Pancreas (tissue), 10 donors: Measurements from ENCODE around the gene MRPL54. TPM values are rescaled to one million over a fixed set of nuclear protein-coding genes. Genes with fewer than 3 reads are reported as not detected.
"Not testable (repeated sequence)": the region's sequence is repeated elsewhere in the genome, so short reads cannot be mapped to it uniquely, and the experiment has no call there.

Experiments
- ATAC-seq, 4 donors: fragments of 200-7000 bp; cut with Tn5 transposase; one replicate each; pipeline versions ENCODE4 v1.8.0 to v1.9.1; 2020; ENCODE audit warnings: mild to moderate bottlenecking in 4 of 4, moderate library complexity in 4 of 4
- DNase-seq, 6 donors: peaks; one replicate each; pipeline ENCODE4 v3.0.0-alpha.2; 2020
- FAIRE-seq: peaks from 2 replicates; lab custom pipeline; 2012; peaks lifted over from hg19 to GRCh38; lab: Jason Lieb, UNC
- H3K27ac ChIP-seq, 4 donors: fragments of 200-600 bp; sonication (generic); 1 replicate in 3 of 4; 2 replicates in 1 of 4; pipeline versions ENCODE4 v1.5.0 to v1.8.0; 2020
- H3K27me3 ChIP-seq, 4 donors: fragments of 200-600 bp; one replicate each; pipeline ENCODE4 v1.8.0; 2021
- H3K36me3 ChIP-seq, 3 donors: fragments of 200-600 bp; sonication (generic) in 1 of 3; one replicate each; pipeline versions ENCODE4 v1.5.0 to v1.8.0; 2020 to 2021
- H3K4me1 ChIP-seq, 3 donors: fragments of 200-600 bp; one replicate each; pipeline ENCODE4 v1.8.0; 2021
- H3K4me3 ChIP-seq, 4 donors: fragments of 200-600 bp; sonication (generic) in 2 of 4; one replicate each; pipeline versions ENCODE4 v1.5.0 to v1.8.0; 2020 to 2021
- H3K9me3 ChIP-seq, 4 donors: fragments of 200-600 bp; one replicate each; pipeline ENCODE4 v1.8.0; 2021
- WGBS, 2 donors: extraction: QIAGEN DNeasy Blood & Tissue Kit; methylation state at CpG; one replicate each; pipeline ENCODE4 v1.1.7; 2013; 5-methylcytosine and 5-hydroxymethylcytosine counted together
- intact Hi-C, 3 donors: fragments of 100-400 bp; cut with DNase I; formaldehyde crosslinking; loops; one replicate each; pipeline versions ENCODE4 v1.11.1 to v1.14.2; 2022
- polyA plus RNA-seq, 2 donors: library from polyadenylated mRNA; stranded (reverse); fragments of 200-250 nt; gene quantifications; one replicate each; pipeline ENCODE4 v1.2.3, GENCODE V29; 2013
- total RNA-seq, 6 donors: library from RNA; stranded (reverse); fragmentation: NEBNext Ultra II Directional in 4 of 6; extraction: Animal tissue kit (Norgen Biotek cat#: 25700) in 4 of 6; gene quantifications; one replicate each; pipeline versions ENCODE4 v1.2.1 to v1.2.4, GENCODE V29; 2021 to 2023
- TF ChIP-seq, protein P1 (sequence below), 4 donors: fragments of 200-600 bp; sonication (generic) in 3 of 4; IDR thresholded peaks; one replicate each; pipeline versions ENCODE4 v1.5.0 to v1.8.0; 2021; ENCODE audit warnings: antibody characterized with exemption in 4 of 4
- donor health status: healthy with polysubstance abuse.
- donor health status: DM: no; HTN: no; CAD: no; lungs with moderate emphysema.
- donor health status: DM: no; HTN: no; CAD: no.
- donor health status: control.
- donor health status: control.
- donor health status: Bipolar disorder and iron deficiency.
- donor health status: DM: yes; HTN: yes; CAD: no.
- donor health status: DM: no; HTN: no; CAD: no.
- donor health status: DM: no; HTN: no; CAD: no.
- donor health status: DM: yes; HTN: yes; CAD: no.

MRPL54 gene
- total and polyA plus RNA-seq, 8 donors, result 30.0 to 104 (median 38.3) TPM

DNA sequence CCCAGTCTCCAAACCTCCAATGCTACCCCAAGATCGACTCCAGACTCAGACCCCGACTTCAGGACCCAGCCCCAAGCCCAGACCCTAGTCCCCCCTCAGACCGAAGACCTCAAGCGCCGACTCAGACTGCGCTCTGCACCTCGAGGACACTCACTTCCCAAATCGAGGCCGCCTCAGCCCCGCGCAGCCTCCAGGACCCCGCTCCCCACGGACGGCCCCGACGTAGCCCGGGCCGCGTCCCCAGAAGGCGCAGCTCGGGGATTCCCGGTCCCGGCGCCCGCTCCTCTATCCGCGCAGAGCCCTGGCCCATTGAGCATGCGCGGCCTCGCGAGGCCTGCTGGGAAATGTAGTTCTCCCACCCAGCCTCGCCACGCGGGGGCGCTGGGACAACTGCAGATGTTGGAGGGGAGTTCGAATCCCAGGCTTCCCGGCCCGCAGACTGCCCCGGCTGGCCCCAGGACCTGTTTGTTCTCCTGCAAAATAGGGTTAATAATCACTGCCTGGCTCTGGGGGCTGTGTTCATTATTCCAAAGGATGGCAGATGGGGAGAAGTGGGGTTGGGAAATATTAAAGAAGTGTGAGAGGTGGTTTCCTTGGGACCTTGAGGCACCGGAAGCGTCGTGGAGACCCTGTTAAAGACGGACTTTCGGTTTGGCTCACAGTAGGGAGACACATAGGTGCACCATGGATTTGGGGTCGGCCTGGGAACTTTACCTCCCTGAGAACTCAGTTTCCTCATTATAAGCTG lies 926 bp upstream of the MRPL54 start, which contains the start of gene APBA3:
TSS of gene APBA3 (minus strand) at position 311 of the 748 bp plus-strand sequence. CDS start 1,428 bp downstream, outside the sequence.
- FAIRE-seq (no peak), ATAC-seq (peak; percentile 51 to 76 (median 72)), DNase-seq (peak; percentile 84 to 99 (median 95))
- intact Hi-C loops, result no loop called here
- TF ChIP-seq, protein P1, sequence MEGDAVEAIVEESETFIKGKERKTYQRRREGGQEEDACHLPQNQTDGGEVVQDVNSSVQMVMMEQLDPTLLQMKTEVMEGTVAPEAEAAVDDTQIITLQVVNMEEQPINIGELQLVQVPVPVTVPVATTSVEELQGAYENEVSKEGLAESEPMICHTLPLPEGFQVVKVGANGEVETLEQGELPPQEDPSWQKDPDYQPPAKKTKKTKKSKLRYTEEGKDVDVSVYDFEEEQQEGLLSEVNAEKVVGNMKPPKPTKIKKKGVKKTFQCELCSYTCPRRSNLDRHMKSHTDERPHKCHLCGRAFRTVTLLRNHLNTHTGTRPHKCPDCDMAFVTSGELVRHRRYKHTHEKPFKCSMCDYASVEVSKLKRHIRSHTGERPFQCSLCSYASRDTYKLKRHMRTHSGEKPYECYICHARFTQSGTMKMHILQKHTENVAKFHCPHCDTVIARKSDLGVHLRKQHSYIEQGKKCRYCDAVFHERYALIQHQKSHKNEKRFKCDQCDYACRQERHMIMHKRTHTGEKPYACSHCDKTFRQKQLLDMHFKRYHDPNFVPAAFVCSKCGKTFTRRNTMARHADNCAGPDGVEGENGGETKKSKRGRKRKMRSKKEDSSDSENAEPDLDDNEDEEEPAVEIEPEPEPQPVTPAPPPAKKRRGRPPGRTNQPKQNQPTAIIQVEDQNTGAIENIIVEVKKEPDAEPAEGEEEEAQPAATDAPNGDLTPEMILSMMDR (IDR thresholded peaks at IDR 0.05), result peak; percentile 26 to 50 (median 38)
- Histone ChIP-seq H3K36me3 (peaks cover 0 to 13% (median 4%) of the 10 kb centered on the region in 3 donors), H3K27me3 (no peaks in the 10 kb centered on the region), H3K4me3 (peak within 1 kb of the TSS; percentile 61 to 87 (median 84)), H3K9me3 (no peaks in the 10 kb centered on the region), H3K27ac (peak within 1 kb of the TSS; percentile 99 to 100 (median 100)), H3K4me1 (peaks cover 3 to 24% (median 15%) of the 10 kb centered on the region in 3 donors)
- 2 to 3% methylated on average over 45 of the region's 45 CpGs for WGBS, 2 donors

DNA sequence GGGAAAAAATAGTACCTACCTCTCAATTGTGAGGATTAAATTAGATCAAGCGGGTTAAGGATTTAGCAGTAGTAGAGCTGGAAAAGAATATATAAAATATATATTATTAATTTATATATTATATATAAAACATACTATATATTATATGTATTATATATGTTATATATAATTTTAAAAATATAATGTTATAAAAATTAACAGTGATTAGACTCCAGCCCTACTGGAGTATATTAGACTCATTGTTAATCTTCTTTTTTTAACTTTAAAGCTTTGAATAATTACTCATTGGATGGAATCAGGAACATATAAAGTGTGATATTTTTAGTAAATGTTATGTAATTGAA lies 380 bp upstream of the MRPL54 start:
- Histone ChIP-seq H3K9me3 (no peaks in the 10 kb centered on the region), H3K27me3 (no peaks in the 10 kb centered on the region), H3K4me3 (peak overlapping the region in 1 of 4 donors; percentile 60), H3K4me1 (peaks cover 3 to 24% (median 15%) of the 10 kb centered on the region in 3 donors), H3K36me3 (peaks cover 0 to 18% (median 4%) of the 10 kb centered on the region in 3 donors), H3K27ac (peak overlapping the region in 3 of 4 donors; percentile 99 to 100 (median 100))
- WGBS, 2 donors, result 59 to 72% methylated on average over 1 of the region's 1 CpG
- ATAC-seq (no peak), DNase-seq (no peak), FAIRE-seq (peak; percentile 93)
- TF ChIP-seq, protein P1 (IDR thresholded peaks at IDR 0.05), result no peak
- intact Hi-C loops, result no loop called here

DNA sequence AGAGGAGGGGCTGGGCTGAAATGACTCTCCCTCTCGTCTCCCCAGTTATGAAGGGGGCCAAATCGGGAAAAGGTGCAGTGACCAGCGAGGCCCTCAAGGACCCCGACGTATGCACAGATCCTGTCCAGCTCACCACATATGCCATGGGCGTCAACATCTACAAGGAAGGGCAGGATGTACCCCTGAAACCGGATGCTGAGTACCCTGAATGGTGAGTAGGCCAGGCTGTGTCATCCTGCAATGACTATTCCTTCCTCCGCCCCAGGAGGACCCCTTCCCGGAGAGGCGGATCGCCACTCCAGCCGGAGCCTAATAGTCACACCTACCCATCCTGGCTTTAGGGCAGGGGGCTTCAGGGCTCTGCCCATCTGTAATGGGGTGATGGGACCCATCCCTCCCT lies 2.6 kb downstream of the MRPL54 start:
- Histone ChIP-seq H3K27ac (no peak overlapping the region), H3K4me3 (no peak overlapping the region), H3K9me3 (no peaks in the 10 kb centered on the region), H3K36me3 (peaks cover 0 to 25% (median 4%) of the 10 kb centered on the region in 3 donors), H3K27me3 (no peaks in the 10 kb centered on the region), H3K4me1 (peaks cover 0 to 20% (median 10%) of the 10 kb centered on the region in 3 donors)
- TF ChIP-seq, protein P1 (IDR thresholded peaks at IDR 0.05), result no peak
- DNase-seq (no peak), FAIRE-seq (no peak), ATAC-seq (no peak)
- 92 to 93% methylated on average over 12 of the region's 12 CpGs for WGBS, 2 donors
- intact Hi-C loops, result no loop called here

DNA sequence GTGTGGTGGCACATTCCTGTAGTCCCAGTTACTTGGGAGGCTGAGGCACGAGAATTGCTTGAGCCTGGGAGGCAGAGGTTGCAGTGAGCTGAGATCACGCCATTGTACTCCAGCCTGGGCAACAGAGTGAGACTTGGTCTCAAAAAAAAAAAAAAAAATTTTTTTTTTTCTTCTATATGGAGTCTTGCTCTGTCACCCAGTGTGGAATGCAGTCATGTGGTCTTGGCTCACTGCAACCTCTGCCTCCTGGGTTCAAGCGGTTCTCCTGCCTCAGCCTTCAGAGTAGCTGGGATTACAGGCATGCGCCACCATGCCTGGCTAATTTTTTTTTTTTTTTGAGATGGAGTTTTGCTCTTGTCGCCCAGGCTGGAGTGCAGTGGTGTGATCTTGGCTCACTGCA lies 3.3 kb downstream of the MRPL54 start:
- H3K4me3 ChIP-seq, H3K9me3 ChIP-seq, H3K27me3 ChIP-seq, DNase-seq, FAIRE-seq, H3K27ac ChIP-seq, intact Hi-C loops, ATAC-seq: not testable (repeated sequence)
- WGBS, 2 donors, result 96 to 97% methylated on average over 5 of the region's 5 CpGs
- Histone ChIP-seq H3K36me3 (peaks cover 0 to 25% (median 4%) of the 10 kb centered on the region in 3 donors), H3K4me1 (peaks cover 0 to 15% (median 7%) of the 10 kb centered on the region in 3 donors)

DNA sequence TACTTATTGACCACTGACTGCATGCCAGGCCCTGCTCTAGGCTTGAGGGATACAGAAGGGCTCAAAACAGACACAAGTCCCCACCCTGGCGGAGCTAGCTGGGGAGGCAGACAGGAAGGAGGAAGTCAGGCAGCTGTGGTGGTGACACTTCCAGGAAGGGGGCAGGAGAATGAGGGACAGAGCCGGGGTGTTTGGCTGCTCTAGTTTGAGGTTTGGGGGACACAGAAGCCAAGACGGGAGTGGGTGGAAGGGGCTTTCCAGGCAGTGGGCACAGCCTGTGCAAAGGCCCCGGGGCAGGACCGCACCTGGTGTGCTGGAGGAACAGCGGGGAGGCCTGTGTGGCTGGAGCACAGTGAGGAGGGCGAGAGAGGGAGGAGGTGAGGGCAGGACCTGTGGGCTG lies 4.0 kb downstream of the MRPL54 start:
- intact Hi-C loops, result no loop called here
- Histone ChIP-seq H3K27ac (no peak overlapping the region), H3K36me3 (peaks cover 0 to 25% (median 4%) of the 10 kb centered on the region in 3 donors), H3K9me3 (no peaks in the 10 kb centered on the region), H3K4me1 (peaks cover 0 to 13% (median 7%) of the 10 kb centered on the region in 3 donors), H3K27me3 (no peaks in the 10 kb centered on the region), H3K4me3 (no peak overlapping the region)
- WGBS, 2 donors, result 85 to 93% methylated on average over 7 of the region's 7 CpGs
- DNase-seq (no peak), ATAC-seq (no peak), FAIRE-seq (no peak)
- TF ChIP-seq, protein P1 (IDR thresholded peaks at IDR 0.05), result no peak
